Activated naive CD8-positive, alpha-beta T cell treated with anti-CD3 and anti-CD28 coated beads, Interleukin-2, amount 50 U/mL, for 16 hours (primary cell): Measurements from ENCODE around the gene IL10RA.
"Not testable (repeated sequence)": the region's sequence is repeated elsewhere in the genome, so short reads cannot be mapped to it uniquely, and the experiment has no call there.

Experiments
- DNase-seq: peaks from one replicate; pipeline ENCODE4 v3.0.0-alpha.2; 2020; ENCODE audit warnings: low read depth, low spot score

Gene IL10RA

GRCh38 chr11:117961896-117962295 lies 24.3 kb upstream of the IL10RA start:
- DNase-seq = no peak

- no peak for DNase-seq
These were observed 23.4 kb upstream of the IL10RA start for GRCh38 chr11:117962826-117963225.

GRCh38 chr11:117966908-117967307 lies 19.3 kb upstream of the IL10RA start:
- DNase-seq = no peak

- no peak for DNase-seq
These were observed 16.8 kb upstream of the IL10RA start for GRCh38 chr11:117969160-117969991.

- DNase-seq = no peak
These were observed 15.7 kb upstream of the IL10RA start for GRCh38 chr11:117970400-117971024.

GRCh38 chr11:117972044-117972443 lies 14.2 kb upstream of the IL10RA start:
- DNase-seq = no peak

GRCh38 chr11:117972629-117973502 lies 13.3 kb upstream of the IL10RA start:
- DNase-seq = no peak

- no peak for DNase-seq
These were observed 12.7 kb upstream of the IL10RA start for GRCh38 chr11:117973503-117973860.

GRCh38 chr11:117976445-117976844 lies 9.7 kb upstream of the IL10RA start:
- DNase-seq = no peak

- no peak for DNase-seq
These were observed 9.2 kb upstream of the IL10RA start for GRCh38 chr11:117977029-117977428.

GRCh38 chr11:117977612-117978264 lies 8.5 kb upstream of the IL10RA start:
- DNase-seq = not testable (repeated sequence)

- DNase-seq = not testable (repeated sequence)
These were observed 7.8 kb upstream of the IL10RA start for GRCh38 chr11:117978291-117978910.

GRCh38 chr11:117978991-117979390 lies 7.2 kb upstream of the IL10RA start:
- DNase-seq = no peak

GRCh38 chr11:117979481-117980211 lies 6.5 kb upstream of the IL10RA start:
- no peak for DNase-seq

GRCh38 chr11:117980280-117980679 lies 5.9 kb upstream of the IL10RA start:
- no peak for DNase-seq

- DNase-seq = no peak
These were observed 5.5 kb upstream of the IL10RA start for GRCh38 chr11:117980720-117981119.

- no peak for DNase-seq
These were observed 3.1 kb upstream of the IL10RA start for GRCh38 chr11:117983163-117983475.

GRCh38 chr11:117984476-117984875 lies 1.7 kb upstream of the IL10RA start:
- no peak for DNase-seq

GRCh38 chr11:117986981-117987574 lies 884 bp downstream of the IL10RA start:
- DNase-seq = peak; percentile 44

- no peak for DNase-seq
These were observed 3.3 kb downstream of the IL10RA start for GRCh38 chr11:117989351-117990102.
